22Rv1 (cell line): ENCODE measurements around the gene C1QTNF4.
"Not testable (repeated sequence)": the region's sequence is repeated elsewhere in the genome, so short reads cannot be mapped to it uniquely, and the experiment has no call there.

ENCODE experiments used
- H3K27ac ChIP-seq: fragments of 450-650 bp; 2 replicates; pipeline ENCODE4 v1.5.1; 2017
- CTCF ChIP-seq: fragments of 450-650 bp; IDR thresholded peaks from 2 replicates; pipeline ENCODE4 v1.5.1; 2017; ENCODE audit warnings: mild to moderate bottlenecking
- ZFX ChIP-seq: fragments of 450-650 bp; IDR thresholded peaks from 2 replicates; pipeline ENCODE4 v1.6.1; 2017; ENCODE audit warnings: antibody characterized with exemption, borderline replicate concordance

The C1QTNF4 gene

GRCh38 chr11:47564933-47565339, 29.3 kb downstream of the C1QTNF4 start:
- peak overlapping the region; percentile 84 for H3K27ac ChIP-seq
- no peak for TF ChIP-seq ZFX
- TF ChIP-seq CTCF = no peak

- H3K27ac ChIP-seq = peak overlapping the region; percentile 84
Measured at GRCh38 chr11:47564366-47564765, 29.8 kb downstream of the C1QTNF4 start.

GRCh38 chr11:47562393-47562792, 31.8 kb downstream of the C1QTNF4 start:
- not testable (repeated sequence) for H3K27ac ChIP-seq

- H3K27ac ChIP-seq = no peak overlapping the region
- no peak for TF ChIP-seq CTCF
Measured at GRCh38 chr11:47560426-47560825, 33.8 kb downstream of the C1QTNF4 start.

- no peak overlapping the region for H3K27ac ChIP-seq
- TF ChIP-seq ZFX = no peak
- TF ChIP-seq CTCF = no peak
Measured at GRCh38 chr11:47558695-47559094, 35.5 kb downstream of the C1QTNF4 start.

GRCh38 chr11:47557004-47557403, 37.2 kb downstream of the C1QTNF4 start:
- H3K27ac ChIP-seq = not testable (repeated sequence)

GRCh38 chr11:47553406-47553743, 40.8 kb downstream of the C1QTNF4 start:
- peak overlapping the region; percentile 81 for H3K27ac ChIP-seq

GRCh38 chr11:47552566-47553405, 41.4 kb downstream of the C1QTNF4 start, which contains the start of gene CELF1:
TSS of gene CELF1 (minus strand) at chr11:47553132. CDS start at chr11:47499523, 53,609 bp downstream.
- TF ChIP-seq CTCF (peak; percentile 98), ZFX (no peak)
- H3K27ac ChIP-seq = peak within 1 kb of the TSS; percentile 81

More at GRCh38 chr11:47553406-47553743, 40.8 kb downstream of the C1QTNF4 start:
- peak; percentile 82 for TF ChIP-seq CTCF
- no peak for TF ChIP-seq ZFX

- peak overlapping the region; percentile 81 for H3K27ac ChIP-seq
- TF ChIP-seq ZFX (no peak), CTCF (no peak)
Measured at GRCh38 chr11:47552056-47552565, 42.1 kb downstream of the C1QTNF4 start.
